WI38 (cell line): ENCODE results near the gene UNC13C.
"Not testable (repeated sequence)": the region's sequence is repeated elsewhere in the genome, so short reads cannot be mapped to it uniquely, and the experiment has no call there.

ENCODE experiments used
- H3K4me3 ChIP-seq: 2 replicates; pipeline ENCODE4 v1.5.1; 2011; ENCODE audit warnings: low read depth, mild to moderate bottlenecking, control low read depth, low read length
- TF ChIP-seq, protein P1 (sequence below): IDR thresholded peaks from 2 replicates; pipeline ENCODE4 v1.5.1; 2012; ENCODE audit warnings: low read depth, mild to moderate bottlenecking, control low read depth, low read length

Gene UNC13C

GRCh38 chr15:54388746-54389145 is 410.5 kb downstream of the UNC13C start:
- TF ChIP-seq, protein P1, sequence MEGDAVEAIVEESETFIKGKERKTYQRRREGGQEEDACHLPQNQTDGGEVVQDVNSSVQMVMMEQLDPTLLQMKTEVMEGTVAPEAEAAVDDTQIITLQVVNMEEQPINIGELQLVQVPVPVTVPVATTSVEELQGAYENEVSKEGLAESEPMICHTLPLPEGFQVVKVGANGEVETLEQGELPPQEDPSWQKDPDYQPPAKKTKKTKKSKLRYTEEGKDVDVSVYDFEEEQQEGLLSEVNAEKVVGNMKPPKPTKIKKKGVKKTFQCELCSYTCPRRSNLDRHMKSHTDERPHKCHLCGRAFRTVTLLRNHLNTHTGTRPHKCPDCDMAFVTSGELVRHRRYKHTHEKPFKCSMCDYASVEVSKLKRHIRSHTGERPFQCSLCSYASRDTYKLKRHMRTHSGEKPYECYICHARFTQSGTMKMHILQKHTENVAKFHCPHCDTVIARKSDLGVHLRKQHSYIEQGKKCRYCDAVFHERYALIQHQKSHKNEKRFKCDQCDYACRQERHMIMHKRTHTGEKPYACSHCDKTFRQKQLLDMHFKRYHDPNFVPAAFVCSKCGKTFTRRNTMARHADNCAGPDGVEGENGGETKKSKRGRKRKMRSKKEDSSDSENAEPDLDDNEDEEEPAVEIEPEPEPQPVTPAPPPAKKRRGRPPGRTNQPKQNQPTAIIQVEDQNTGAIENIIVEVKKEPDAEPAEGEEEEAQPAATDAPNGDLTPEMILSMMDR: no peak
- H3K4me3 ChIP-seq: no peak overlapping the region

DNA sequence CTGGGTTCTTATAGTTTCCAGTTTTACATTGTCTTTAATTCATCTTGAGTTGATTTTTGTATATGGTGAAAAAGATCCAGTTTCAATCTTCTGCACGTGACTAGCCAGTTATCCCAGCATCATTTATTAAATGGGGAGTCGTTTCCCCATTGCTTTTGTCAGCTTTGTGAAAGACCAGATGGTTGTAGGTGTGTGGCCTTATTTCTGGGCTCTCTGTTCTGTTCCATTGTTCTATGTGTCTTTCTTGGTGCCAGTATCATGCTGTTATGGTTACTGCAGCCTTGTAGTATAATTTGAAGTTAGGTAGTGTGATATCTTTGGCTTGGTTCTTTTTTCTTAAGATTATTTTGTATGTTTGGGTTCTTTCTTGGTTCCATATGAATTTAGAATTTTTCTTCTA is 432.2 kb downstream of the UNC13C start:
- no peak overlapping the region for H3K4me3 ChIP-seq
- TF ChIP-seq, protein P1: no peak

DNA sequence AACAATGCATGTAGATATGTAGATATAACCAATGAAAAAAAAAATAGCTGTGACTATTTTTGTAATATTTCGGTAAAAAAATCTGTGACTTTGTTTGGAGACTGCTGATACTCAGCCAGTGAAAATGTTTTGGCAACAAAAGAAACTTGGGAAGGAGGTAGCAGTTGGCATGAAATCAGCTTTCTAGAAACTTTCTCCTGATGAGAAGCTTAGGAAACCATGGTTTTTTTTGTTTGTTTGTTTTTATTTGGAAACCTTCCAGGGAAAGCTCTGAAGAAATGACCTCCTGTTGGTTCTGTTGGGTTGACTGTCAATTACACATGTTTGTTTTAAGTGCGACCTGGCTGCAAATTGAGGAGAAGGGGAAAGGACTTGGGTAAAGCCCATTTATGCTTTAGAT is 445.9 kb downstream of the UNC13C start:
- no peak overlapping the region for H3K4me3 ChIP-seq
- TF ChIP-seq, protein P1: no peak

DNA sequence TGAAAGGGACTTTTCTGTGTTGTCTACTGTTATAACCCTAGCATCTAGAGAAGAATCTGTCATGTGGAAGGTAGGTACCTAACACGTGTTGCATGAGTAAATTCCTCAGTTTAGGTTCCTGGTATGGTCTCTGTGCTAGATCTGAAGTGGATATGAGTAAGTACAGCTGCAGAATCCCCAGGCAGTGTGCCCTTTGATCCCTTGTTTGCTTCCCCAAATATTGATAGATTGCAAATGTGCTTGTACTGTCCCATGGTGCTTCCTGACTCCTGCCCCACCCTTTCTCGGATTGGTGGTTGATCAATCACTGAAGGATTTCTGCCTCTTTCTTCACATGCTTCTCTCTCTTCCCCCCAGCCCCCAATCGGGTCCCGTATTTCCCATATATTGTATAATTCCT is 450.4 kb downstream of the UNC13C start:
- TF ChIP-seq, protein P1: no peak
- no peak overlapping the region for H3K4me3 ChIP-seq

DNA sequence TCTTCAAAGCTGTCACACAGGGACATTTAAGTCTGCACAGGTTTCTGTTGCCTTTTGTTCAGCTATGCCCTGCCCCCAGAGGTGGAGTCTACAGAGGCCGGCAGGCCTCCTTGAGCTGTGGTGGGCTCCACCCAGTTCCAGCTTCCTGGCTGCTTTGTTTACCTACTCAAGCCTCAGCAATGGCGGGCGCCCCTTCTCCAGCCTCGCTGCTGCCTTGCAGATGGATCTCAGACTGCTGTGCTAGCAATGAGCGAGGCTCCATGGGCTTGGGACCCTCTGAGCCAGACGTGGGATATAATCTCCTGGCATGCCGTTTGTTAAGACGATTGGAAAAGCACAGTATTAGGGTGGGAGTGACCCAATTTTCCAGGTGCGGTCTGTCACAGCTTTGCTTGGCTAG is 472.0 kb downstream of the UNC13C start:
- not testable (repeated sequence) for H3K4me3 ChIP-seq

DNA sequence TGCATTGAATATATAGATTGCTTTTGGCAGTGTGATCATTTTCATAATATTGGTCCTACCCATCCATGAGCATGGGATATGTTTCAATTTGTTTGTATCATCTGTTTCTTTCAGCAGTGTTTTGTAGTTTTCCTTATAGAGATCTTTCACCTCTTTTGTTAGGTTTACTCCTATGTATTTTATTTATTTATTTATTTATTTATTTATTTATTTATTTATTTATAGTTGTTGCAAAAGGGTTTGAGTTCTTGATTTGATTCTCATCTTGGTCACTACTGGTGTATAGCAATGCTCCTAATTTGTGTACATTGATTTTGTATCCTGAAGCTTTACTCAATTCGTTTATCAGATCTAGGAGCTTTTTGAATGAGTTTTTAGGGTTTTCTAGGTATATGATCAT is 478.2 kb downstream of the UNC13C start:
- TF ChIP-seq, protein P1: no peak
- H3K4me3 ChIP-seq: no peak overlapping the region

- TF ChIP-seq, protein P1: no peak
These were observed 484.3 kb downstream of the UNC13C start for GRCh38 chr15:54462511-54462913.

DNA sequence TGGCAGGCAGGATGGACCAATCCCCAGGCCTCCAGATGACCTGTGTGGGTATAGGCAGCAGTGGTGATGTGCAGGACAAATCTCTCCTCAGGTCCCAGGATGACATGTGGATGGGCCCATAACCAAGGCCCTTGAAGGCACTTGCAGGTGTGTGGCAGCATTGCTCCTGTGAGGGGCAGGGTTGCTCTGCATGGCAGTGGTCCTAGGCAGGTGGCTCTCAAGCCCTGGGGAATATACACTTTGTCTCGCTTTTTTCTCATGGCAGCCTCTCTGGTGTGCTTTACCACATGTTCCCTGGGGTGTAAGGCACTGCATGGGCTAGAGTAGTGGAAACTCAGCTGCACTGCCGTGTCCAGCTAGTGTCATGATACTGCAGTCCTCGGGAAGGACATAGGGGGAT is 503.6 kb downstream of the UNC13C start:
- TF ChIP-seq, protein P1: no peak
- H3K4me3 ChIP-seq: no peak overlapping the region

More at GRCh38 chr15:54462511-54462913, 484.3 kb downstream of the UNC13C start:
- no peak overlapping the region for H3K4me3 ChIP-seq
